ENCODE measurements around the gene P3H2.

- TF ChIP-seq KLF16 (IDR thresholded peaks at IDR 0.05): no peak
- TF ChIP-seq TEAD4 (IDR thresholded peaks at IDR 0.05; ENCODE audit: low read length): no peak
- TF ChIP-seq TEAD4 (CRISPR knock-in tag; IDR thresholded peaks at IDR 0.05; ENCODE audit: borderline replicate concordance): no peak
- TF ChIP-seq FOXA1 (IDR thresholded peaks at IDR 0.05; ENCODE audit: borderline replicate concordance): no peak
Observed at GRCh38 chr3:190043741-190044140, 77.0 kb downstream of the P3H2 start.
